GM23248 (cell line): ENCODE measurements around the gene S100A7A.

ENCODE experiments used
- EZH2 ChIP-seq: fragments of 200-600 bp; sonication (generic); IDR thresholded peaks from 2 replicates; pipeline ENCODE4 v1.6.1; 2018; ENCODE audit warnings: antibody characterized with exemption, mild to moderate bottlenecking; ENCODE audit not compliant: insufficient read depth, poor library complexity, severe bottlenecking
- EZH2phosphoT487 ChIP-seq: fragments of 200-600 bp; sonication (generic); IDR thresholded peaks from 2 replicates; pipeline ENCODE4 v1.6.1; 2018; ENCODE audit warnings: antibody characterized with exemption, moderate library complexity, mild to moderate bottlenecking, low read depth; ENCODE audit not compliant: insufficient read depth

DNA sequence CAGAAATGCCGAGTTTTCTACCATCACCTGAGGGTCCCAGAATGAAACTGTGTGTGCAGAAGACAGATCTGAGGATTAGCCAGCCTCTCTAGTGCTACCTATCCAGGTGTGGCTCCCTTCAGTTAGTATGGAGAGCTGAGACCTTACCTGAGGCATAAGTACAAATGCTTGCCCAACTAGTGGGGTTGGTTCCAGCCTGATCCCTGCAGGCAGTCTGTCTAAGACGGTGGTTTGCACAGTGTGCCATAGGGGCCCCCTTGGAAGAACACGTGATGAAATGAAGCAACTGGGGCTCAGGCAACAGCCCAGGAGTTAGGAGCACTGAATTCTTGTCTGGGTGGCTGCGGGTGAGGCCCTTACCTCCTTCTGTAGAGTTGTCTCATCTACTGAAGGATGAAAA lies 15.6 kb downstream of the S100A7A start:
- TF ChIP-seq EZH2 (no peak), EZH2phosphoT487 (no peak)
